HEK293 (cell line): ENCODE data around the gene MAGI1.

Experiments
- CTCF ChIP-seq: fragments of 450-650 bp; formaldehyde crosslinking; IDR thresholded peaks from 2 replicates; pipeline ENCODE4 v1.5.1; 2016; ENCODE audit warnings: missing biosample characterization, missing genetic modification characterization
- MEIS1 ChIP-seq: sonication (generic); formaldehyde crosslinking; IDR thresholded peaks from 2 replicates; pipeline ENCODE4 v1.8.1; 2022; ENCODE audit warnings: missing genetic modification reagents, mild to moderate bottlenecking, borderline replicate concordance
- REST ChIP-seq: fragments of 450-650 bp; formaldehyde crosslinking; IDR thresholded peaks from 2 replicates; pipeline ENCODE4 v1.5.1; 2016; ENCODE audit warnings: missing biosample characterization, missing genetic modification characterization
- ZBTB8A ChIP-seq: fragments of 450-650 bp; formaldehyde crosslinking; IDR thresholded peaks from 2 replicates; pipeline ENCODE4 v1.5.1; 2016; ENCODE audit warnings: missing biosample characterization, missing genetic modification characterization
- ZNF112 ChIP-seq: fragments of 450-650 bp; formaldehyde crosslinking; IDR thresholded peaks from 2 replicates; pipeline ENCODE4 v1.5.0; 2017; ENCODE audit warnings: missing biosample characterization, missing genetic modification characterization
- ZNF184 ChIP-seq: fragments of 450-650 bp; IDR thresholded peaks from 2 replicates; pipeline ENCODE4 v1.5.1; 2018; ENCODE audit warnings: missing biosample characterization, mild to moderate bottlenecking, missing genetic modification characterization
- ZNF23 ChIP-seq: fragments of 450-650 bp; formaldehyde crosslinking; IDR thresholded peaks from 2 replicates; pipeline ENCODE4 v1.5.1; 2016; ENCODE audit warnings: missing biosample characterization, missing genetic modification characterization, borderline replicate concordance
- ZNF24 ChIP-seq: fragments of 450-650 bp; formaldehyde crosslinking; IDR thresholded peaks from 2 replicates; pipeline ENCODE4 v1.5.1; 2016; ENCODE audit warnings: missing biosample characterization, missing genetic modification characterization
- ZNF571 ChIP-seq: fragments of 450-650 bp; formaldehyde crosslinking; IDR thresholded peaks from 2 replicates; pipeline ENCODE4 v1.5.0; 2017; ENCODE audit warnings: missing biosample characterization, missing genetic modification characterization

GRCh38 chr3:65846936-65847335, 191.8 kb downstream of the MAGI1 start:
- no peak for TF ChIP-seq CTCF (tag by site-specific recombination)
- TF ChIP-seq ZBTB8A (tag by site-specific recombination), result no peak
- no peak for TF ChIP-seq REST (tag by site-specific recombination)
- no peak for TF ChIP-seq ZNF184 (tag by site-specific recombination)
- no peak for TF ChIP-seq ZNF24 (tag by site-specific recombination)
- no peak for TF ChIP-seq MEIS1 (CRISPR knock-in tag)
- TF ChIP-seq ZNF571 (tag by site-specific recombination), result no peak
- TF ChIP-seq ZNF23, result no peak
- no peak for TF ChIP-seq ZNF112
